GM21576 (cell line): Measurements from ENCODE around the gene KRT78.

Experiments used
- ATAC-seq: cut with Tn5 transposase; IDR thresholded peaks from one replicate; pipeline ENCODE4 v1.9.1; 2021; ENCODE audit warnings: mild to moderate bottlenecking, moderate library complexity; ENCODE audit not compliant: unreplicated experiment

The KRT78 gene

GRCh38 chr12:52826611-52827498 lies 21.9 kb downstream of the KRT78 start:
- no peak for ATAC-seq

- no peak for ATAC-seq
Observed at GRCh38 chr12:52825961-52826360, 22.8 kb downstream of the KRT78 start.

DNA sequence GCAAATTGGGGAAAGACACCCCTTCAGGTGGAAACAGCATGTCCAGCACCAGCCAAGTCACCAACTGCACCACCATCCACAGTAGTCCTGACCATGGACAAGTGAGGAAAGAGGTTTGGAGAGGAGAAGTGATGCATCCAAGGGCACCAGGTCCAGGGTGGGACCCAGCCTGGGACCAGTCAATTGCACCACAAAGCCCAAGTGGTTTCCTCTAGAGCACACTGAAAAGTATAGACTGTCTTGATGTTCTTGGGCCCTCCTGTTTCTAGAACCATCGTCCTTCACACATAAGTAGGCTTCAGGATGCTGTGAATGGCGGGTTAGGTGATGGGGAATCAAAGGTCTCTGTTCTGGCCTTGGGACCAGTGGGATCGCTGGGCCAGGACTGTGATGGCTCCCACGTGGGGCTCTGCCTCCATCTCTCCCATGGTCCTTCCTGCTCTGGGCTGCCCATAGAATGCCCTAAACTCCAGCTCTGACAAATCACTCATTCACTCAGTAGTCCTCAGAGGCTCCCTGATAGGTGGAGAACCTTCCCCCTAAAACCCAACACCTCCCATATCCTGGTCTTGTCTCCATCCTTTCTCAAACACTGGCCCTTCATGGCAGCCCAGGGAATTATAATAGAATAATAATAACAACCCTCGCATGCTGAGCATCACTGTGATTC lies 23.9 kb downstream of the KRT78 start:
- no peak for ATAC-seq

- ATAC-seq = no peak
Observed at GRCh38 chr12:52823761-52824450, 24.9 kb downstream of the KRT78 start.

GRCh38 chr12:52822771-52823510 lies 25.9 kb downstream of the KRT78 start:
- ATAC-seq = no peak

DNA sequence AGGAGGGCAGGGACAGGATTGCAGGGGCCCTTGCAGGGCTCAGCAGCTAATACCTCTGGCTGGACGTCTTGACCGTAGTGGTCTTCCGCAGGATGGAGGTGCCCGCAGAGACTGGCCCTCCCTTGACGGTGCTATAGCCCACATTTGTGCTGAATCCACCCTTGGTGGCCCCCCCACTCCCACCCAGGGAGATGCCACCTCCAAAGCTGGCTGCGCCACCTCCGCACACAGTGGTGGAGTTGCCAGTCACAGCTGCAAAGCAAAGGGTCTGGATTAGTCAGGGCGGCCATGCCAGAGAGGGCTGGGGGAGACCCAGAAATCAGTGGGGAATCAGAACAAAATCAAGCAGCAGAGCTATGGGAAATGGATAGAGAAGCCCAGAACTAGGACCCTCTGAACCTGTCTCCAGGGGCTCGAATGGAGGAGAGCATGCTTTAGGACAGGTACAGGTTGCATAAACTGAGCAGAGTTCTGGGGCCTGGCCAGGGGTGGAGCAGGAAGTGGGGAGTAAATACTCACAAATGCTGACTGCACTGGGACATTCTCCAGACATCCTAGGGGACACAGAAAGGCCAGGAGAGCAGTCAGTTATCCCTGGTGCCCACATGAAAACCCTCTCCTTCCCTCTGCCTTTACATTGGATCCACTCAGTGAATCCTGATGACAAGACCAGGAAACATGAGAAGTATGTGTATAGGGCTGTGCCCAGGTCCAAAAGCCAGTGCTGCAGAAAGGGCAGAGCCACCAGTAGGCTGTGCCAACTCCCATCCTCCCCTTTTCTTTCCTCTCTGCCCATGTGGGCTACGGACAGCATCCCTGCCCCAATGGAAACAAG lies 26.8 kb downstream of the KRT78 start:
- no peak for ATAC-seq

GRCh38 chr12:52821071-52821730 lies 27.6 kb downstream of the KRT78 start:
- ATAC-seq = no peak

DNA sequence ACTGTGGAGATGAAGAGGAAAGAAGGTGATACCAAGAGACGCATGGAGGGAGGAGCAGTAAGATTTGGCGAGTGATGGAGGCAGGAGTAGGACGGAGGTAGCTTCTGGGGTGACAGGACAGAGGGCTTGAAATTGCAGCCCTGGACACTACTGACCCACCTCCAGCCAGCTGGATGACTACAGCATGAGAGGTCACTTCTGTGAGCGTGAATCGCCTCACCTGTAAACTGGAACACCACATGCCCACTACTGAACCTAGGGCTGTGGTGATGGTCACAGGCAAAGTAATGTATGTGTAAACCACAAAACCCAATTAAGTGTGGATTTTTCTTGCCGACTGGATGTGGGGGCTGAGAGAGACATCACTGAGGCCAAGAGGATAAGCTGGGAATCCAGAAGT lies 28.3 kb downstream of the KRT78 start:
- ATAC-seq = no peak

GRCh38 chr12:52819731-52820510 lies 28.9 kb downstream of the KRT78 start:
- ATAC-seq = no peak

- no peak for ATAC-seq
Observed at GRCh38 chr12:52818887-52819420, 29.8 kb downstream of the KRT78 start.

GRCh38 chr12:52818388-52818787 lies 30.4 kb downstream of the KRT78 start:
- ATAC-seq = no peak

- ATAC-seq = no peak
Observed at GRCh38 chr12:52817699-52818238, 31.0 kb downstream of the KRT78 start.

DNA sequence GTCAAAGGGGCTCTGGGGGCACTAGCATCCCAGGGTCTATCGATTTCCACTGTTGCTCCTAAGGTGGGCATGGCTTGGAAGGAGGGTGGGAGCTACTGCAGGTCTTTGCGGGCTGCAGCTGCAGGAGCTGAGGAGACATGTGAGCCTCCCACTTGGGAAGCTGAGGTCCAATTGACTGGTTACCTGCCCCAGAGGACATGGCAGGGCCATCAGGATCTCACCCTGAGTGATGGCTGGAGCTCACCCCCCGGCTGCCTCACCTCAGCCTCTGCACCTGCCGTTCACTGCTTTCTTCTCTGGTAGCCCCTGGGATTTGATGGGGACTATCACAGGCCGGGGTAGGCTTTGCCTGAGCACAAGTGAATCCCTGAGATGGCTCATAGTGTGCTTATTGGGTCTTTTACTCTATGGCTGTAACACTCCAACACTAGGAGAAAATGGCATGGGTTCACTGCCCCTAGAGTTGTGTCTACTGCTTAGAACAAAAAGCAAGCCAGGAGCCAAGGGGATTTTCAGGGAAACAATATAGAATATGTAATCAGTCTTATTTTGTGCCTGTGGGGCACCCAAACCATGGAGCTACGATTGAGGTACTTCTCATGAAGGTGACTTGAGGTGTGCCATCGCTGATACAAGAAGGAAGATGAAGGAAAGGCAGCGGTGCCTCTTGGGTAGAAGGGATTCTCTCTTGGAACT lies 31.6 kb downstream of the KRT78 start:
- ATAC-seq = no peak

GRCh38 chr12:52815676-52816588 lies 32.9 kb downstream of the KRT78 start:
- ATAC-seq = no peak

DNA sequence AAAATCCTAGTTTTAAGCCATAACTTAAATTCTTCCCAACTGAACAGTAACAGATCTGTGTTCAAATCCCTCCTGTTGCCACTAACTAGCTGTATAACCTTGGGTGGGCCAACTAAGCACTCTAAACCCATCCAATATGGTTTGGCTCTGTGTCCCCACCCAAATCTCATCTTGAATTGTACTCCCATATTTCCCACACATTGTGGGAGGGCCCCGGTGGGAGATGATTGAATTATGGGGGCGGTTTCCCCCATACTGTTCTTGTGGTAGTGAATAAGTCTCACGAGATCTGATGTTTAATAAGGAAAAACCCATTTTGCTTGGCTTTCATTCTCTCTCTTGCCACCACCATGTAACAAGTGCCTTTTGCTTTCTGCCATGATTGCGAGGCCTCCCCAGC lies 33.6 kb downstream of the KRT78 start:
- ATAC-seq = no peak

GRCh38 chr12:52814710-52815155 lies 34.1 kb downstream of the KRT78 start:
- ATAC-seq = no peak
